ENCODE data around the gene DIP2C.

Gene DIP2C

DNA sequence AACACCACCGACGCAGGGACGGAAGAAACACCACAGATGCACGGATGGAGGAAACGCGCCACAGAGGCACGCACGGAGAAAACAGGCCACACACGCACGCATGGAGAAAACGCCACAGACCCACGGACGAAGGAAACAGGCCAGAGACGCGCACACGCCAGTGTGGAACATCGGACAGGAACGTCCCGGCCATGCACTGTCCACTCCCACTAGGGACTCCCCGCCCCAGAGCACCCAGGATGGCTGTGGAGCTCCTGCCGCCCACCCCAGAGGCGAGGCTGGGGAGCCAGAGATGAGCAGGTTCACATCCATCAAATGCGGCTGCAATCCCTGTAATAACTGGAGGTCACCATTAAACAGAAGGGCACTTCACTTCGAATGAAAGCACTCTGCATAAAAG is 17.3 kb downstream of the DIP2C start:
- 0 out of 2 replicates have a peak, but pooled peaks cover 4% of the 10 kb centered on the region for H3K9me3 ChIP-seq (ENCODE audit: insufficient read depth, low read depth, low read length)

GRCh38 chr10:670990-671389 is 18.5 kb downstream of the DIP2C start:
- Histone ChIP-seq H3K4me1 (ENCODE audit: insufficient read depth, low read length) (no peaks in the 10 kb centered on the region), H3K27ac (ENCODE audit: low read length) (no peak overlapping the region), H3K36me3 (ENCODE audit: insufficient read depth, low read depth, low read length) (no peaks in the 10 kb centered on the region), H3K9ac (ENCODE audit: low read depth, low read length) (no peak overlapping the region), H3K27me3 (ENCODE audit: insufficient read depth, low read length) (no peaks in the 10 kb centered on the region), H3K4me3 (ENCODE audit: low read length) (no peak overlapping the region), H3K9me3 (ENCODE audit: insufficient read depth, low read depth, low read length) (0 out of 2 replicates have a peak, but pooled peaks cover 4% of the 10 kb centered on the region)

More for the DNA sequence above, 17.3 kb downstream of the DIP2C start:
- H3K27me3 ChIP-seq (ENCODE audit: insufficient read depth, low read length): no peaks in the 10 kb centered on the region
- no peak overlapping the region for H3K4me3 ChIP-seq (ENCODE audit: low read length)
- H3K9ac ChIP-seq (ENCODE audit: low read depth, low read length): no peak overlapping the region
- no peak overlapping the region for H3K27ac ChIP-seq (ENCODE audit: low read length)
- H3K4me1 ChIP-seq (ENCODE audit: insufficient read depth, low read length): no peaks in the 10 kb centered on the region
- H3K36me3 ChIP-seq (ENCODE audit: insufficient read depth, low read depth, low read length): no peaks in the 10 kb centered on the region

- Histone ChIP-seq H3K27me3 (ENCODE audit: insufficient read depth, low read length) (no peaks in the 10 kb centered on the region), H3K4me3 (ENCODE audit: low read length) (no peak overlapping the region), H3K9me3 (ENCODE audit: insufficient read depth, low read depth, low read length) (0 out of 2 replicates have a peak, but pooled peaks cover 4% of the 10 kb centered on the region), H3K27ac (ENCODE audit: low read length) (no peak overlapping the region), H3K4me1 (ENCODE audit: insufficient read depth, low read length) (no peaks in the 10 kb centered on the region), H3K9ac (ENCODE audit: low read depth, low read length) (no peak overlapping the region), H3K36me3 (ENCODE audit: insufficient read depth, low read depth, low read length) (no peaks in the 10 kb centered on the region)
Observed at GRCh38 chr10:670038-670437, 19.4 kb downstream of the DIP2C start.

DNA sequence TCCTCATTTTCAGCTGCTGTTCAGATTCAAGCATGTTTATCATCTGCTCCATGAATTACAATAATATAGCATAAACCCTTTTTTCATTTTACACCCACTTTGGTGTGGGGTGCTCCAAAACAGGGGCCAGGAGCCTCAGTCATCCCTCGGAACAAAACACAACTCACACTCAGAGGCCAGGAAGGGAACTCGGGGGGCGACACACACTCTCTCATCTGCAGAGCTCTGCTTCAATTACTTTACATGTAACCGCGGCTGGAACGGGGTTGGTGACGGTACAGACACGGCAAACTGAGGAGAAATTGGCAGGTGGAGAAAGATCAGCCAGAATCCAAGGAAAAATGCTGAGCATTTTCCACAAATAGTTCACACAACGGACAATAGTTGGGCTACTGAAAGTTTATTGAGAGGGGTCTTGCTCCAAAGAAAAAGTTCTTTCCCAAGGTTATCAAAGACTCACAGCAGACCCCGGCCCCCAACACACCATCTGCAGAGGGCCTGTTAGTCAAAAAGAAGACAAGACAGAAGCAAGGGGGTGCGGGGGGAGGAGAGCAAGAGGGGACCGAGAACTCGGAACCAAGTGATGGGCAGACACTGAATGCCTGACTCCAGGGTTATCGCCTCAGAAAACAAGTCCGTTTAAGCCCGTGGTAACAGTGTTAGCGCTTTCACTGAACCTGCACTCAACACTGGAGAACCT is 20.5 kb downstream of the DIP2C start:
- H3K9me3 ChIP-seq (ENCODE audit: insufficient read depth, low read depth, low read length): 0 out of 2 replicates have a peak, but pooled peaks cover 4% of the 10 kb centered on the region

DNA sequence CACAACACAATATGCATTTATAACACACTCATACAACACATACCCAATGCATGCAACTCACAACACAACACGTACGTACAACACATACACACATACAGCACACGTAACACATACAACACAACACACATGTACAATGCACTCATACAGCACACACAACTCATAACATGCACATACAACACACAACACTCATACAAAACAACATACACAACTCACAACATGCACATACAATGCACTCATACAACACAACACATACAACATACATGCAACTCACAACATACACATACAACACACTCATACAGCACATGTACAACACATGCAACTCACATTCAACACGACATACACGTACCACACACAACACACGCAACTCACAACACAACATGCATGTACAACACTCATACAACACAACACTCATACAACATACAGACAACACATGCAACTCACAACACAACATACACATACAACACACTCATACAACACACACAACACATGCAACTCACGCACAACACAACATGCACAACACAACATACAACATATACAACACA is 21.8 kb downstream of the DIP2C start:
- Histone ChIP-seq H3K36me3 (ENCODE audit: insufficient read depth, low read depth, low read length) (no peaks in the 10 kb centered on the region), H3K9me3 (ENCODE audit: insufficient read depth, low read depth, low read length) (0 out of 2 replicates have a peak, but pooled peaks cover 4% of the 10 kb centered on the region), H3K27me3 (ENCODE audit: insufficient read depth, low read length) (no peaks in the 10 kb centered on the region), H3K4me3 (ENCODE audit: low read length) (no peak overlapping the region), H3K4me1 (ENCODE audit: insufficient read depth, low read length) (peaks cover 4% of the 10 kb centered on the region; the same call in 1 of the 2 replicates), H3K9ac (ENCODE audit: low read depth, low read length) (no peak overlapping the region), H3K27ac (ENCODE audit: low read length) (no peak overlapping the region)

More for the DNA sequence above, 20.5 kb downstream of the DIP2C start:
- Histone ChIP-seq H3K9ac (ENCODE audit: low read depth, low read length) (no peak overlapping the region), H3K4me3 (ENCODE audit: low read length) (no peak overlapping the region), H3K27ac (ENCODE audit: low read length) (no peak overlapping the region), H3K36me3 (ENCODE audit: insufficient read depth, low read depth, low read length) (no peaks in the 10 kb centered on the region), H3K27me3 (ENCODE audit: insufficient read depth, low read length) (no peaks in the 10 kb centered on the region), H3K4me1 (ENCODE audit: insufficient read depth, low read length) (peaks cover 1% of the 10 kb centered on the region; the same call in 1 of the 2 replicates)

- H3K36me3 ChIP-seq (ENCODE audit: insufficient read depth, low read depth, low read length): no peaks in the 10 kb centered on the region
- H3K4me1 ChIP-seq (ENCODE audit: insufficient read depth, low read length): peaks cover 6% of the 10 kb centered on the region; the same call in 1 of the 2 replicates
- no peak overlapping the region for H3K9ac ChIP-seq (ENCODE audit: low read depth, low read length)
- no peak overlapping the region for H3K27ac ChIP-seq (ENCODE audit: low read length)
- H3K27me3 ChIP-seq (ENCODE audit: insufficient read depth, low read length): no peaks in the 10 kb centered on the region
- 0 out of 2 replicates have a peak, but pooled peaks cover 4% of the 10 kb centered on the region for H3K9me3 ChIP-seq (ENCODE audit: insufficient read depth, low read depth, low read length)
- H3K4me3 ChIP-seq (ENCODE audit: low read length): no peak overlapping the region
Observed at GRCh38 chr10:667096-667495, 22.4 kb downstream of the DIP2C start.

- H3K9ac ChIP-seq (ENCODE audit: low read depth, low read length): no peak overlapping the region
- no peaks in the 10 kb centered on the region for H3K27me3 ChIP-seq (ENCODE audit: insufficient read depth, low read length)
- no peak overlapping the region for H3K27ac ChIP-seq (ENCODE audit: low read length)
- H3K4me1 ChIP-seq (ENCODE audit: insufficient read depth, low read length): peaks cover 12% of the 10 kb centered on the region; the same call in 1 of the 2 replicates
- no peak overlapping the region for H3K4me3 ChIP-seq (ENCODE audit: low read length)
- no peaks in the 10 kb centered on the region for H3K36me3 ChIP-seq (ENCODE audit: insufficient read depth, low read depth, low read length)
- 0 out of 2 replicates have a peak, but pooled peaks cover 4% of the 10 kb centered on the region for H3K9me3 ChIP-seq (ENCODE audit: insufficient read depth, low read depth, low read length)
Observed at GRCh38 chr10:666237-667012, 23.0 kb downstream of the DIP2C start.

DNA sequence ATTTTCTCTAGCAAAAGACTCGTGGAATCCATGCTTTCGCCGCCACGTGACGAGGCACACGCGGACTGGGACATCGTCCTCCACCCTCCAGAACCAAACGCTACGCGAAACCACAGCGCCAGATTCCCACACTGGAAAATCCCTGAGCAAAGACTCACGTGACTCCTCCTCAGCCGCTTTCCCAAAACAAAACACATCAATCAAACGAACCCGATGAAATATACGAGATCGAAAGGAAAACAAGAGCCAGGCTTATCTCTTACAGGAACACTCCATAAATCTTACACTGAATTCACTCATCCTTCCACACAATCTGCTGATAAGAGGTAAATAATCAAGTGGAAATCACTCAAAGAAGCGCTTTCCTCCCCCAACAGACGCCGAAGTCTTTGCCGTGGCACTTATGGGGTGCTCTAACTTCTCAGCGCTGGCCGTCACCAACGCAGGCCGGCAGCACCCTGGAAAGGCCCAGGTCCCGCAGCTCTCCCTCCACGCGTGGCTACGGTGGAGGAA is 23.8 kb downstream of the DIP2C start:
- Histone ChIP-seq H3K9me3 (ENCODE audit: insufficient read depth, low read depth, low read length) (0 out of 2 replicates have a peak, but pooled peaks cover 4% of the 10 kb centered on the region), H3K36me3 (ENCODE audit: insufficient read depth, low read depth, low read length) (no peaks in the 10 kb centered on the region), H3K4me3 (ENCODE audit: low read length) (no peak overlapping the region), H3K4me1 (ENCODE audit: insufficient read depth, low read length) (peaks cover 13% of the 10 kb centered on the region; the same call in 1 of the 2 replicates), H3K9ac (ENCODE audit: low read depth, low read length) (no peak overlapping the region), H3K27me3 (ENCODE audit: insufficient read depth, low read length) (no peaks in the 10 kb centered on the region), H3K27ac (ENCODE audit: low read length) (no peak overlapping the region)

- no peaks in the 10 kb centered on the region for H3K36me3 ChIP-seq (ENCODE audit: insufficient read depth, low read depth, low read length)
- no peaks in the 10 kb centered on the region for H3K27me3 ChIP-seq (ENCODE audit: insufficient read depth, low read length)
- 0 out of 2 replicates have a peak, but pooled peaks cover 4% of the 10 kb centered on the region for H3K9me3 ChIP-seq (ENCODE audit: insufficient read depth, low read depth, low read length)
- H3K4me1 ChIP-seq (ENCODE audit: insufficient read depth, low read length): peaks cover 13% of the 10 kb centered on the region; the same call in 1 of the 2 replicates
- H3K9ac ChIP-seq (ENCODE audit: low read depth, low read length): no peak overlapping the region
- H3K27ac ChIP-seq (ENCODE audit: low read length): no peak overlapping the region
- H3K4me3 ChIP-seq (ENCODE audit: low read length): no peak overlapping the region
Observed at GRCh38 chr10:664893-665292, 24.6 kb downstream of the DIP2C start.

GRCh38 chr10:664301-664700 is 25.2 kb downstream of the DIP2C start:
- H3K9ac ChIP-seq (ENCODE audit: low read depth, low read length): no peak overlapping the region
- 0 out of 2 replicates have a peak, but pooled peaks cover 4% of the 10 kb centered on the region for H3K9me3 ChIP-seq (ENCODE audit: insufficient read depth, low read depth, low read length)
- H3K27me3 ChIP-seq (ENCODE audit: insufficient read depth, low read length): no peaks in the 10 kb centered on the region
- H3K4me1 ChIP-seq (ENCODE audit: insufficient read depth, low read length): peaks cover 13% of the 10 kb centered on the region; the same call in 1 of the 2 replicates
- H3K27ac ChIP-seq (ENCODE audit: low read length): no peak overlapping the region
- H3K4me3 ChIP-seq (ENCODE audit: low read length): no peak overlapping the region
- H3K36me3 ChIP-seq (ENCODE audit: insufficient read depth, low read depth, low read length): no peaks in the 10 kb centered on the region

GRCh38 chr10:663831-664251 is 25.6 kb downstream of the DIP2C start:
- no peaks in the 10 kb centered on the region for H3K36me3 ChIP-seq (ENCODE audit: insufficient read depth, low read depth, low read length)
- H3K9ac ChIP-seq (ENCODE audit: low read depth, low read length): no peak overlapping the region
- H3K9me3 ChIP-seq (ENCODE audit: insufficient read depth, low read depth, low read length): 0 out of 2 replicates have a peak, but pooled peaks cover 4% of the 10 kb centered on the region
- no peak overlapping the region for H3K27ac ChIP-seq (ENCODE audit: low read length)
- no peaks in the 10 kb centered on the region for H3K27me3 ChIP-seq (ENCODE audit: insufficient read depth, low read length)
- no peak overlapping the region for H3K4me3 ChIP-seq (ENCODE audit: low read length)
- peaks cover 13% of the 10 kb centered on the region; the same call in 1 of the 2 replicates for H3K4me1 ChIP-seq (ENCODE audit: insufficient read depth, low read length)

Measured in iPS-20b (cell line).